Measurements from ENCODE around the gene VEZT. TPM values are rescaled to one million over a fixed set of nuclear protein-coding genes. Genes with fewer than 3 reads are reported as not detected.

Gene VEZT
- total and polyA plus RNA-seq, 9 of the 15 experiments (the other 6 are each of a cell fraction or from before 2014, with no cell fraction given), result 16.1 to 61.5 (median 32.6) TPM

- TF ChIP-seq ZBTB43 (CRISPR knock-in tag; IDR thresholded peaks at IDR 0.05) (no peak), HNRNPH1 (optimal IDR thresholded peaks at IDR 0.05; ENCODE audit: low read depth, low read length) (no peak), GTF2A2 (tag; IDR thresholded peaks at IDR 0.05) (no peak), CXXC5 (CRISPR knock-in tag; IDR thresholded peaks at IDR 0.05) (0 out of 2 replicates have a peak, but pooled peaks have one; percentile 33), KDM1A (IDR thresholded peaks at IDR 0.05) (no peak), PRMT5 (CRISPR knock-in tag; IDR thresholded peaks at IDR 0.05) (no peak), CTBP1 (IDR thresholded peaks at IDR 0.05; ENCODE audit: borderline replicate concordance) (peak; percentile 47; the same call in 1 of the 2 replicates), JUN (IDR thresholded peaks at IDR 0.05; ENCODE audit: borderline replicate concordance, low read depth, low read length) (no peak), JUN (CRISPR knock-in tag; IDR thresholded peaks at IDR 0.05; ENCODE audit: borderline replicate concordance) (no peak), ZBTB11 (CRISPR knock-in tag; IDR thresholded peaks at IDR 0.05) (no peak), MCM3 (IDR thresholded peaks at IDR 0.05) (no peak), ZNF57 (CRISPR knock-in tag; IDR thresholded peaks at IDR 0.05) (no peak), ZNF696 (CRISPR knock-in tag; conservative IDR thresholded peaks at IDR 0.05) (no peak), HMGN3 (IDR thresholded peaks at IDR 0.05; ENCODE audit: borderline replicate concordance, extremely low read depth, insufficient read length, low read depth, low read length) (no peak), WHSC1 (IDR thresholded peaks at IDR 0.05; ENCODE audit: low read length) (no peak), SAFB2 (IDR thresholded peaks at IDR 0.05; ENCODE audit: borderline replicate concordance, low read depth, low read length, severe bottlenecking) (no peak), MEIS2 (IDR thresholded peaks at IDR 0.05; ENCODE audit: partially characterized antibody) (no peak), FOXP1 (CRISPR knock-in tag; IDR thresholded peaks at IDR 0.05) (no peak), RHOXF2B (CRISPR knock-in tag; conservative IDR thresholded peaks at IDR 0.05) (no peak), ZNF212 (CRISPR knock-in tag; IDR thresholded peaks at IDR 0.05) (no peak), POLR2B (IDR thresholded peaks at IDR 0.05; ENCODE audit: low read depth, partially characterized antibody) (no peak), ZZZ3 (IDR thresholded peaks at IDR 0.05) (no peak), ZNF165 (CRISPR knock-in tag; IDR thresholded peaks at IDR 0.05; ENCODE audit: borderline replicate concordance) (no peak), LCOR (CRISPR knock-in tag; IDR thresholded peaks at IDR 0.05) (no peak), NFRKB (IDR thresholded peaks at IDR 0.05; ENCODE audit: low read depth) (no peak)
- TF ChIP-seq, protein P1, sequence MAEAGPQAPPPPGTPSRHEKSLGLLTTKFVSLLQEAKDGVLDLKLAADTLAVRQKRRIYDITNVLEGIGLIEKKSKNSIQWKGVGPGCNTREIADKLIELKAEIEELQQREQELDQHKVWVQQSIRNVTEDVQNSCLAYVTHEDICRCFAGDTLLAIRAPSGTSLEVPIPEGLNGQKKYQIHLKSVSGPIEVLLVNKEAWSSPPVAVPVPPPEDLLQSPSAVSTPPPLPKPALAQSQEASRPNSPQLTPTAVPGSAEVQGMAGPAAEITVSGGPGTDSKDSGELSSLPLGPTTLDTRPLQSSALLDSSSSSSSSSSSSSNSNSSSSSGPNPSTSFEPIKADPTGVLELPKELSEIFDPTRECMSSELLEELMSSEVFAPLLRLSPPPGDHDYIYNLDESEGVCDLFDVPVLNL (CRISPR knock-in tag; IDR thresholded peaks at IDR 0.05; ENCODE audit: low read depth), result no peak
These were observed 36.5 kb upstream of the VEZT start (continued) for GRCh38 chr12:95181103-95181502.

All from K562 (cell line).